ENCODE data around the gene SLC7A1.

DNA sequence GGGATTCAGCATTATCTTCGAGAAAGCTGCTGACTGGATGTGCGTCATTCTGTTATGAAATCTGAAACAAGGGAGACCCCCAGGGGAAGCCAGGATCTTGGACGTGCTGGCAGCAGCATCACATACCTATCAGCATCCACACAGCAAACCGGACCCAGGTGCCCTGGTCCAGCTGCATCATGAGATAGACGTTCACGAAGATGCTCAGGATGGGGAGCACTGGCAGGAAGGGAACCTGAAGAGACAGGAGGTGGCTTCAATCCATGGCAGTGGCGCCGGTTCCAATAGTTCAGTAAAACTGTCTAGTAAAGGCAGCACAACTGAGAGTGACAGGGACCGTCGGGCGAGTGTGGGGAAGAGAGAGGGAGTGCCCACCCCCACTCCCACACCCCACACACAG, 79.5 kb downstream of the SLC7A1 start:
- no peak for TF ChIP-seq PCBP2 (optimal IDR thresholded peaks at IDR 0.05; ENCODE audit: low read depth, low read length, poor library complexity, severe bottlenecking)
- no peak for TF ChIP-seq ZBTB7A (CRISPR knock-in tag; IDR thresholded peaks at IDR 0.05)
